Activated CD4-positive, alpha-beta memory T cell treated with anti-CD3 and anti-CD28 coated beads, Interleukin-2, amount 10 ng/mL, durations not matched to agents 7 days and 5 days (primary cell): ENCODE results near the gene ARNT2. TPM values are rescaled to one million over a fixed set of nuclear protein-coding genes. Genes with fewer than 3 reads are reported as not detected.

ENCODE experiments used
- CTCF ChIA-PET: fragments of 350-600 bp; sonication (Branson Sonifier 250); formaldehyde crosslinking; loops from one replicate; lab custom pipeline; 2021; ENCODE audit warnings: antibody characterized with exemption, inconsistent platforms; lab: Charles Lee
- POLR2A ChIA-PET: fragments of 350-600 bp; sonication (Branson Sonifier 250); formaldehyde crosslinking; loops from one replicate; lab custom pipeline; 2021; ENCODE audit warnings: antibody characterized with exemption; lab: Charles Lee
- DNase-seq: peaks from one replicate; pipeline ENCODE4 v3.0.0-alpha.2; 2020
- H3K27ac Mint-ChIP-seq: one replicate; pipeline ENCODE4 v1.8.0; 2021; ENCODE audit warnings: mild to moderate bottlenecking, mixed read lengths
- H3K27me3 Mint-ChIP-seq: one replicate; pipeline ENCODE4 v1.8.0; 2021; ENCODE audit warnings: mixed read lengths
- H3K36me3 Mint-ChIP-seq: one replicate; pipeline ENCODE4 v1.8.0; 2021; ENCODE audit warnings: low read depth, mixed read lengths
- H3K4me1 Mint-ChIP-seq: one replicate; pipeline ENCODE4 v1.8.0; 2021; ENCODE audit warnings: mixed read lengths
- H3K4me3 Mint-ChIP-seq: one replicate; pipeline ENCODE4 v1.8.0; 2021; ENCODE audit warnings: mild to moderate bottlenecking, mixed read lengths
- H3K9me3 Mint-ChIP-seq: one replicate; pipeline ENCODE4 v1.8.0; 2021; ENCODE audit warnings: mixed read lengths
- total RNA-seq, 2 experiments: library from RNA; stranded (reverse); gene quantifications; one replicate each; pipeline ENCODE4 v1.2.3, GENCODE V29; 2021

ARNT2 gene
- total RNA-seq: not detected

- ChIA-PET CTCF (no interaction called here), POLR2A (no interaction called here)
- no peak for DNase-seq
- no peaks in the 10 kb centered on the region for H3K9me3 Mint-ChIP-seq
- peaks cover 69% of the 10 kb centered on the region for H3K27me3 Mint-ChIP-seq
- H3K27ac Mint-ChIP-seq: no peak within 1 kb of the TSS
- no peak within 1 kb of the TSS for H3K4me3 Mint-ChIP-seq
- H3K36me3 Mint-ChIP-seq: no peaks in the 10 kb centered on the region
- peaks cover 3% of the 10 kb centered on the region for H3K4me1 Mint-ChIP-seq
These were observed at the start of gene ARNT2 for GRCh38 chr15:80404057-80404760. TSS of gene ARNT2 (plus strand) at chr15:80404382. CDS start at chr15:80404516, 134 bp downstream.

- ChIA-PET POLR2A (no interaction called here), CTCF (no interaction called here)
- no peaks in the 10 kb centered on the region for H3K36me3 Mint-ChIP-seq
- peaks cover 12% of the 10 kb centered on the region for H3K9me3 Mint-ChIP-seq
- no peaks in the 10 kb centered on the region for H3K4me1 Mint-ChIP-seq
- H3K27me3 Mint-ChIP-seq: no peaks in the 10 kb centered on the region
- no peak overlapping the region for H3K27ac Mint-ChIP-seq
- no peak for DNase-seq
- H3K4me3 Mint-ChIP-seq: no peak overlapping the region
These were observed 37.1 kb upstream of the ARNT2 start for GRCh38 chr15:80367094-80367493.

GRCh38 chr15:80367661-80368060 lies 36.5 kb upstream of the ARNT2 start:
- Mint-ChIP-seq H3K4me3 (no peak overlapping the region), H3K4me1 (no peaks in the 10 kb centered on the region), H3K27ac (no peak overlapping the region), H3K9me3 (peaks cover 12% of the 10 kb centered on the region), H3K27me3 (no peaks in the 10 kb centered on the region), H3K36me3 (no peaks in the 10 kb centered on the region)
- no peak for DNase-seq
- POLR2A ChIA-PET: no interaction called here
- CTCF ChIA-PET: no interaction called here

GRCh38 chr15:80371924-80372323 lies 32.3 kb upstream of the ARNT2 start:
- Mint-ChIP-seq H3K27me3 (no peaks in the 10 kb centered on the region), H3K36me3 (no peaks in the 10 kb centered on the region), H3K27ac (no peak overlapping the region), H3K4me1 (no peaks in the 10 kb centered on the region), H3K9me3 (peaks cover 11% of the 10 kb centered on the region), H3K4me3 (no peak overlapping the region)
- ChIA-PET CTCF (no interaction called here), POLR2A (no interaction called here)
- DNase-seq: no peak

GRCh38 chr15:80374441-80374840 lies 29.7 kb upstream of the ARNT2 start:
- Mint-ChIP-seq H3K4me3 (no peak overlapping the region), H3K4me1 (no peaks in the 10 kb centered on the region), H3K27ac (no peak overlapping the region), H3K9me3 (no peaks in the 10 kb centered on the region), H3K36me3 (no peaks in the 10 kb centered on the region), H3K27me3 (peaks cover 2% of the 10 kb centered on the region)
- no peak for DNase-seq
- ChIA-PET CTCF (no interaction called here), POLR2A (no interaction called here)

GRCh38 chr15:80375968-80376891 lies 28.0 kb upstream of the ARNT2 start:
- DNase-seq: no peak
- CTCF ChIA-PET: no interaction called here
- POLR2A ChIA-PET: no interaction called here
- Mint-ChIP-seq H3K27me3 (peaks cover 2% of the 10 kb centered on the region), H3K9me3 (no peaks in the 10 kb centered on the region), H3K4me1 (no peaks in the 10 kb centered on the region), H3K36me3 (no peaks in the 10 kb centered on the region), H3K4me3 (no peak overlapping the region), H3K27ac (no peak overlapping the region)

- POLR2A ChIA-PET: no interaction called here
- H3K4me1 Mint-ChIP-seq: no peaks in the 10 kb centered on the region
- H3K27ac Mint-ChIP-seq: no peak overlapping the region
- peaks cover 4% of the 10 kb centered on the region for H3K27me3 Mint-ChIP-seq
- CTCF ChIA-PET: no interaction called here
- DNase-seq: no peak
- H3K36me3 Mint-ChIP-seq: no peaks in the 10 kb centered on the region
- H3K9me3 Mint-ChIP-seq: no peaks in the 10 kb centered on the region
- no peak overlapping the region for H3K4me3 Mint-ChIP-seq
These were observed 24.5 kb upstream of the ARNT2 start for GRCh38 chr15:80379693-80380092.

GRCh38 chr15:80380154-80380553 lies 24.0 kb upstream of the ARNT2 start:
- ChIA-PET POLR2A (no interaction called here), CTCF (no interaction called here)
- no peak for DNase-seq
- Mint-ChIP-seq H3K27me3 (peaks cover 4% of the 10 kb centered on the region), H3K27ac (no peak overlapping the region), H3K9me3 (no peaks in the 10 kb centered on the region), H3K36me3 (no peaks in the 10 kb centered on the region), H3K4me3 (no peak overlapping the region), H3K4me1 (no peaks in the 10 kb centered on the region)

GRCh38 chr15:80382285-80382684 lies 21.9 kb upstream of the ARNT2 start:
- DNase-seq: no peak
- ChIA-PET POLR2A (no interaction called here), CTCF (no interaction called here)
- H3K36me3 Mint-ChIP-seq: no peaks in the 10 kb centered on the region
- H3K4me3 Mint-ChIP-seq: no peak overlapping the region
- H3K27me3 Mint-ChIP-seq: peaks cover 4% of the 10 kb centered on the region
- no peaks in the 10 kb centered on the region for H3K4me1 Mint-ChIP-seq
- no peaks in the 10 kb centered on the region for H3K9me3 Mint-ChIP-seq
- no peak overlapping the region for H3K27ac Mint-ChIP-seq

GRCh38 chr15:80384432-80384831 lies 19.8 kb upstream of the ARNT2 start:
- no peak for DNase-seq
- CTCF ChIA-PET: no interaction called here
- Mint-ChIP-seq H3K4me3 (no peak overlapping the region), H3K4me1 (no peaks in the 10 kb centered on the region), H3K27ac (no peak overlapping the region), H3K9me3 (no peaks in the 10 kb centered on the region), H3K27me3 (peaks cover 2% of the 10 kb centered on the region), H3K36me3 (no peaks in the 10 kb centered on the region)
- POLR2A ChIA-PET: no interaction called here

- no peaks in the 10 kb centered on the region for H3K36me3 Mint-ChIP-seq
- H3K9me3 Mint-ChIP-seq: no peaks in the 10 kb centered on the region
- no peak overlapping the region for H3K27ac Mint-ChIP-seq
- no peak for DNase-seq
- H3K4me3 Mint-ChIP-seq: no peak overlapping the region
- peaks cover 2% of the 10 kb centered on the region for H3K27me3 Mint-ChIP-seq
- ChIA-PET POLR2A (no interaction called here), CTCF (no interaction called here)
- no peaks in the 10 kb centered on the region for H3K4me1 Mint-ChIP-seq
These were observed 18.0 kb upstream of the ARNT2 start for GRCh38 chr15:80386151-80386550.

- POLR2A ChIA-PET: no interaction called here
These were observed 15.9 kb upstream of the ARNT2 start for GRCh38 chr15:80388326-80388725.

GRCh38 chr15:80389370-80389769 lies 14.8 kb upstream of the ARNT2 start:
- no peak for DNase-seq
- Mint-ChIP-seq H3K4me3 (no peak overlapping the region), H3K36me3 (no peaks in the 10 kb centered on the region), H3K9me3 (no peaks in the 10 kb centered on the region), H3K27me3 (no peaks in the 10 kb centered on the region), H3K4me1 (no peaks in the 10 kb centered on the region), H3K27ac (no peak overlapping the region)
- ChIA-PET POLR2A (no interaction called here), CTCF (no interaction called here)

More at GRCh38 chr15:80388326-80388725, 15.9 kb upstream of the ARNT2 start:
- Mint-ChIP-seq H3K27me3 (peaks cover 2% of the 10 kb centered on the region), H3K36me3 (no peaks in the 10 kb centered on the region), H3K4me1 (no peaks in the 10 kb centered on the region), H3K4me3 (no peak overlapping the region), H3K9me3 (no peaks in the 10 kb centered on the region), H3K27ac (no peak overlapping the region)
- no peak for DNase-seq
- CTCF ChIA-PET: no interaction called here
